Measurements from ENCODE around the gene KRTAP19-4. TPM values are rescaled to one million over a fixed set of nuclear protein-coding genes. Genes with fewer than 3 reads are reported as not detected.

KRTAP19-4 gene
- total and polyA plus RNA-seq, 2 of the 13 experiments (the other 11 are each of a cell fraction or from before 2014, with no cell fraction given) = not detected

GRCh38 chr21:30479259-30479658, 17.7 kb downstream of the KRTAP19-4 start (continued):
- TF ChIP-seq NCOA2 (CRISPR knock-in tag; IDR thresholded peaks at IDR 0.05) (no peak), ZNF749 (CRISPR knock-in tag; IDR thresholded peaks at IDR 0.05; ENCODE audit: borderline replicate concordance) (no peak), RBM39 (IDR thresholded peaks at IDR 0.05; ENCODE audit: low read depth, low read length, poor library complexity, severe bottlenecking) (no peak), FOXC1 (CRISPR knock-in tag; IDR thresholded peaks at IDR 0.05; ENCODE audit: borderline replicate concordance) (no peak), NR2F6 (IDR thresholded peaks at IDR 0.05) (no peak), NR2F6 (CRISPR knock-in tag; IDR thresholded peaks at IDR 0.05) (no peak), KDM6A (CRISPR knock-in tag; IDR thresholded peaks at IDR 0.05; ENCODE audit: low read depth) (no peak), FOXO4 (CRISPR knock-in tag; conservative IDR thresholded peaks at IDR 0.05) (no peak)

GRCh38 chr21:30478004-30478403, 19.0 kb downstream of the KRTAP19-4 start:
- intact Hi-C loops (cut with micrococcal nuclease; ENCODE audit: unreplicated experiment) = no loop called here
- FAIRE-seq (no peak), DNase-seq (ENCODE audit: low spot score) (no peak), ATAC-seq (no peak)
- no peaks in the 10 kb centered on the region for H3K4me1 ChIP-seq (ENCODE audit: insufficient read depth, low read length)
- H4K20me1 ChIP-seq (ENCODE audit: insufficient read depth, low read length) = no peaks in the 10 kb centered on the region
- in situ Hi-C loops (cut with HindIII; ENCODE audit: extremely low pct_ligation_motif_present, low pct_unique_long_range_greater_than_20kb) = no loop called here
- no peaks in the 10 kb centered on the region for H3K27me3 ChIP-seq (ENCODE audit: control insufficient read depth in 1 of 2, insufficient read depth in 2 of 2, low read length in 2 of 2)
- no peak overlapping the region for H2AFZ ChIP-seq (ENCODE audit: low read length)
- no peak overlapping the region for H3K4me2 ChIP-seq (ENCODE audit: low read depth, low read length)
- no peaks in the 10 kb centered on the region for H3K79me2 ChIP-seq (ENCODE audit: insufficient read depth, low read length)
- peaks cover 85% of the 10 kb centered on the region for H3K9me3 ChIP-seq (ENCODE audit: low read length)
- no peaks in the 10 kb centered on the region for H3K36me3 ChIP-seq (replicated peaks in 1 of 2; ENCODE audit: control insufficient read depth in 1 of 2, insufficient read depth in 2 of 2, low read length in 2 of 2)
- no peak overlapping the region for H3K4me3 ChIP-seq (replicated peaks in 1 of 3; ENCODE audit: insufficient read depth in 1 of 3, low read depth in 2 of 3, low read length in 3 of 3)
- H3K9ac ChIP-seq (ENCODE audit: insufficient read depth, low read depth, low read length) = no peak overlapping the region
- ChIA-PET CTCF (ENCODE audit: low intra/inter-chr PET ratio, low total read pairs) (no interaction called here), POLR2A (no interaction called here)
- no TSS peak for BruUV-seq (replicated peaks)
- H3K27ac ChIP-seq (ENCODE audit: extremely low read length, insufficient read depth, low read length) = no peak overlapping the region
- TF ChIP-seq ZNF484 (CRISPR knock-in tag; IDR thresholded peaks at IDR 0.05; ENCODE audit: borderline replicate concordance, low read depth) (no peak), NR1H2 (CRISPR knock-in tag; IDR thresholded peaks at IDR 0.05; ENCODE audit: borderline replicate concordance, low read depth) (no peak)
- WGBS (ENCODE audit: low lambda C conversion rate) = 2% methylated on average over 3 of the region's 3 CpGs
